Pancreas (tissue), 10 donors: Measurements from ENCODE around the gene LIMS2. TPM values are rescaled to one million over a fixed set of nuclear protein-coding genes. Genes with fewer than 3 reads are reported as not detected.

Experiments
- ATAC-seq, 4 donors: fragments of 200-7000 bp; cut with Tn5 transposase; one replicate each; pipeline versions ENCODE4 v1.8.0 to v1.9.1; 2020; ENCODE audit warnings: mild to moderate bottlenecking in 4 of 4, moderate library complexity in 4 of 4
- DNase-seq, 6 donors: peaks; one replicate each; pipeline ENCODE4 v3.0.0-alpha.2; 2020
- FAIRE-seq: peaks from 2 replicates; lab custom pipeline; 2012; peaks lifted over from hg19 to GRCh38; lab: Jason Lieb, UNC
- H3K27ac ChIP-seq, 4 donors: fragments of 200-600 bp; sonication (generic); 1 replicate in 3 of 4; 2 replicates in 1 of 4; pipeline versions ENCODE4 v1.5.0 to v1.8.0; 2020
- H3K27me3 ChIP-seq, 4 donors: fragments of 200-600 bp; one replicate each; pipeline ENCODE4 v1.8.0; 2021
- H3K36me3 ChIP-seq, 3 donors: fragments of 200-600 bp; sonication (generic) in 1 of 3; one replicate each; pipeline versions ENCODE4 v1.5.0 to v1.8.0; 2020 to 2021
- H3K4me1 ChIP-seq, 3 donors: fragments of 200-600 bp; one replicate each; pipeline ENCODE4 v1.8.0; 2021
- H3K4me3 ChIP-seq, 4 donors: fragments of 200-600 bp; sonication (generic) in 2 of 4; one replicate each; pipeline versions ENCODE4 v1.5.0 to v1.8.0; 2020 to 2021
- H3K9me3 ChIP-seq, 4 donors: fragments of 200-600 bp; one replicate each; pipeline ENCODE4 v1.8.0; 2021
- CTCF ChIP-seq, 4 donors: fragments of 200-600 bp; sonication (generic) in 3 of 4; IDR thresholded peaks; one replicate each; pipeline versions ENCODE4 v1.5.0 to v1.8.0; 2021; ENCODE audit warnings: antibody characterized with exemption in 4 of 4
- WGBS, 2 donors: extraction: QIAGEN DNeasy Blood & Tissue Kit; methylation state at CpG; one replicate each; pipeline ENCODE4 v1.1.7; 2013; 5-methylcytosine and 5-hydroxymethylcytosine counted together
- intact Hi-C, 3 donors: fragments of 100-400 bp; cut with DNase I; formaldehyde crosslinking; loops; one replicate each; pipeline versions ENCODE4 v1.11.1 to v1.14.2; 2022
- polyA plus RNA-seq, 2 donors: library from polyadenylated mRNA; stranded (reverse); fragments of 200-250 nt; gene quantifications; one replicate each; pipeline ENCODE4 v1.2.3, GENCODE V29; 2013
- total RNA-seq, 6 donors: library from RNA; stranded (reverse); fragmentation: NEBNext Ultra II Directional in 4 of 6; extraction: Animal tissue kit (Norgen Biotek cat#: 25700) in 4 of 6; gene quantifications; one replicate each; pipeline versions ENCODE4 v1.2.1 to v1.2.4, GENCODE V29; 2021 to 2023
- donor health status: healthy with polysubstance abuse.
- donor health status: DM: no; HTN: no; CAD: no; lungs with moderate emphysema.
- donor health status: DM: no; HTN: no; CAD: no.
- donor health status: control.
- donor health status: control.
- donor health status: Bipolar disorder and iron deficiency.
- donor health status: DM: yes; HTN: yes; CAD: no.
- donor health status: DM: no; HTN: no; CAD: no.
- donor health status: DM: no; HTN: no; CAD: no.
- donor health status: DM: yes; HTN: yes; CAD: no.

The LIMS2 gene
- total and polyA plus RNA-seq, 8 donors: 2.2 to 139 (median 5.2) TPM

GRCh38 chr2:127712999-127713398 is 37.7 kb upstream of the LIMS2 start:
- TF ChIP-seq CTCF (IDR thresholded peaks at IDR 0.05): no peak
- Histone ChIP-seq H3K36me3 (peaks cover 0 to 19% (median 6%) of the 10 kb centered on the region in 3 donors), H3K27ac (no peak overlapping the region), H3K27me3 (no peaks in the 10 kb centered on the region), H3K4me1 (no peaks in the 10 kb centered on the region), H3K9me3 (no peaks in the 10 kb centered on the region), H3K4me3 (no peak overlapping the region)
- 85 to 89% methylated on average over 2 of the region's 2 CpGs for WGBS, 2 donors
- DNase-seq: no peak
- no peak for ATAC-seq
- intact Hi-C loops: no loop called here
- no peak for FAIRE-seq

DNA sequence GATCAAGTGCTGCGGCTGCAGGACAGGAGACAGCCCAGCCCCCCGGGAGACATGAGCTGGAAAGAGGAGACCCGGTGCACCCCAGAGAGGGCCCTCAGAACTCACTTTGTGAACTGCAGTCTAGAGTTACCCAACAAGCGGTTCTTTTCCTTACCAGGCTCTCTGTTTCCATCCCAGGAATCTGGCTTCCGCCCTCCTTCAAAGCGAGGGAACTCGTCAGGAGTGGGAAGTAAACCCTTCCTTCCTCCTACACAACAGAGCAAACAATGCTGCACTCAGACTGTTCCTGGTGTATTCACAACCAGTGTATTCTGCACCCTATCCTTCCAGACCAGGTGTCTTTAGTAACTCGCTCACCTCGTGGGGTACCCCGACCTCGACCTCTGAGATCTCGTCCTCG is 34.0 kb upstream of the LIMS2 start:
- H3K27ac ChIP-seq: no peak overlapping the region
- FAIRE-seq (no peak), DNase-seq (peak in 1 of 6 donors; percentile 37), ATAC-seq (no peak)
- no peaks in the 10 kb centered on the region for H3K9me3 ChIP-seq
- intact Hi-C loops: no loop called here
- 93 to 96% methylated on average over 13 of the region's 13 CpGs for WGBS, 2 donors
- H3K4me1 ChIP-seq: no peaks in the 10 kb centered on the region
- H3K4me3 ChIP-seq: no peak overlapping the region
- no peaks in the 10 kb centered on the region for H3K27me3 ChIP-seq
- TF ChIP-seq CTCF (IDR thresholded peaks at IDR 0.05): no peak
- peaks cover 0 to 34% (median 6%) of the 10 kb centered on the region in 3 donors for H3K36me3 ChIP-seq

GRCh38 chr2:127707890-127708648 is 32.7 kb upstream of the LIMS2 start:
- ATAC-seq (no peak), DNase-seq (peak in 1 of 6 donors; percentile 32), FAIRE-seq (no peak)
- TF ChIP-seq CTCF (IDR thresholded peaks at IDR 0.05): no peak
- Histone ChIP-seq H3K27me3 (no peaks in the 10 kb centered on the region), H3K4me1 (peaks cover 0 to 6% (median 0%) of the 10 kb centered on the region in 3 donors), H3K27ac (no peak overlapping the region), H3K36me3 (peaks cover 0 to 34% (median 6%) of the 10 kb centered on the region in 3 donors), H3K4me3 (no peak overlapping the region), H3K9me3 (no peaks in the 10 kb centered on the region)
- WGBS, 2 donors: 88 to 91% methylated on average over 9 of the region's 9 CpGs
- intact Hi-C loops: no loop called here

- DNase-seq: peak in 1 of 6 donors; percentile 52
- ATAC-seq: no peak
- WGBS, 2 donors: 90 to 94% methylated on average over 14 of the region's 14 CpGs
- intact Hi-C loops: no loop called here
- Histone ChIP-seq H3K27me3 (no peaks in the 10 kb centered on the region), H3K9me3 (no peaks in the 10 kb centered on the region), H3K4me1 (peaks cover 3 to 12% (median 8%) of the 10 kb centered on the region in 3 donors), H3K27ac (no peak overlapping the region), H3K36me3 (peaks cover 0 to 34% (median 6%) of the 10 kb centered on the region in 3 donors), H3K4me3 (no peak overlapping the region)
- FAIRE-seq: no peak
- TF ChIP-seq CTCF (IDR thresholded peaks at IDR 0.05): no peak
Observed at GRCh38 chr2:127706215-127706990, 31.1 kb upstream of the LIMS2 start.
